Activated T-cell treated with anti-CD3 and anti-CD28 coated beads, Interleukin-2, amount 50 U/mL, for 48 hours (primary cell): ENCODE results near the gene PIK3IP1.
"Not testable (repeated sequence)": the region's sequence is repeated elsewhere in the genome, so short reads cannot be mapped to it uniquely, and the experiment has no call there.

ENCODE experiments used
- DNase-seq, 2 experiments: peaks; one replicate each; pipeline ENCODE4 v3.0.0-alpha.2; 2020

PIK3IP1 gene

DNA sequence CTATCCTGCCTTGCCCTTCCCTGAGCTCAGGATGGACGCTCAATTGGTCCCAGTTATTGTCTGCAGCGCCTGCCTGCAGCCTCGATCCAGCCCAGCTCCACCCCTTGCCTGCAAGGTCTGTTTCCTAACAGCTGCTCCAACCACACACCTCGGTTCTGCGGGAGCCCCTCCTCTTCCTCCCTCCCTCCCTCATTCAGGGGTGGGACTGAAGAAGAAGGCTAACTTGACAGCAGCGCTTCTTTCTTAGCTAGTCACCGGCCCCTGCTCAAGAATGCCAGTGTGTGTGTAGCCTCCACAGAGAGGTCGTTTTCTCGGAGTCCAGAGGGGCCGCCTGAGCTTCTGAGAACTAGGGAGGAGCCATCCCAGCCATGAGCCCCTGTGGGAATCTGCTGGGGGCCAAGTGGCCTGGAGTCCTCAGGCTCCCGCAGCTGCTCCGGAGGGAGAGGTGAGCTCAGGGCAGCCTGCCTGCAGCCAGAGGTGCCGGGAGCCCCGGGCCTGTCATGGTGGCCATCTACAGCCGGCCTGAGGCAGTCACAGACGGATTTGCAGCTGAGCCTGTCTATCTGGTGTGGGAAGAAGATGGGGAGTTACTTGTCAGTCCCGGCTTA lies 44.0 kb downstream of the PIK3IP1 start:
- peak; percentile 45 to 62 for DNase-seq

- no peak for DNase-seq
Measured at GRCh38 chr22:31247726-31248125, 44.6 kb downstream of the PIK3IP1 start.

GRCh38 chr22:31246687-31247086 lies 45.6 kb downstream of the PIK3IP1 start:
- DNase-seq = no peak

DNA sequence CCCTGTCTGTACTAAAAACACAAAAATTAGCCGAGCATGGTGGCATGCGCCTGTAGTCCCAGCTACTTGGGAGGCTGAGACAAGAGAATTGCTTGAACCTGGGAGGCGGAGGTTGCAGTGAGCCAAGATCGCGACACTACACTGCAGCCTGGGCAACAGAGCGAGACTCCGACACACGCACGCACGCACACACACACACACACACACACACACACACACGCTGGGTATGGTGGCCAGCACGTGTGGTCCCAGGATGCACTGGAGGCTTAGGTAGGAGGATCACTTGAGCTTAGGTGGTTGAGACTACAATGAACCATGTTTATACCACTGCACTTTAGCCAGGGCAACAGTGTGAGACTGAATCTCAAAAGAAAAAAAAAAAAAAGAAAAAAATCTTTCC lies 46.3 kb downstream of the PIK3IP1 start:
- DNase-seq = not testable (repeated sequence)

DNA sequence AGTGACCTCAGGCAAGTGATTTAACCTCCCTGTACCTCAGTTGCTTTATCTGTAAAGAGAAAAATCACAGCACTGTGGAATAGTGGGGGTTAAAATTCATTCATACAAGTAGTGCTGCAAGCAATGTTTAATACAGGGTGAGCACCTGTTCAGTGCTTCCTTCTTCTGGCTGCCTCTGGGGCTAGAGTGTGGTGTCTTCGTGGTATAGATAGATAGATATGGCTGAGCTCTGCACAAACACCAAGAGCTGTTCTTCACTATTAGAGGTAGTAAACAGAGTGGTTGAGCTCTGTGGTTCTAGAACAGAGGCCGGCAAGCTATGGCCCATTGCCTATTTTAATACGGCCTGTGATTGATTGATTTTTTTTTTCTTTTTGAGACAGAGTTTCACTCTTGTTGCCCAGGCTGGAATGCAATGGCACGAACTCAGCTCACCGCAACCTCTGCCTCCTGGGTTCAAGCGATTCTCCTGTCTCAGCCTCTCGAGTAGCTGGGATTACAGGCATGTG lies 47.3 kb downstream of the PIK3IP1 start:
- DNase-seq = no peak

GRCh38 chr22:31244046-31244942 lies 48.0 kb downstream of the PIK3IP1 start:
- no peak for DNase-seq

DNA sequence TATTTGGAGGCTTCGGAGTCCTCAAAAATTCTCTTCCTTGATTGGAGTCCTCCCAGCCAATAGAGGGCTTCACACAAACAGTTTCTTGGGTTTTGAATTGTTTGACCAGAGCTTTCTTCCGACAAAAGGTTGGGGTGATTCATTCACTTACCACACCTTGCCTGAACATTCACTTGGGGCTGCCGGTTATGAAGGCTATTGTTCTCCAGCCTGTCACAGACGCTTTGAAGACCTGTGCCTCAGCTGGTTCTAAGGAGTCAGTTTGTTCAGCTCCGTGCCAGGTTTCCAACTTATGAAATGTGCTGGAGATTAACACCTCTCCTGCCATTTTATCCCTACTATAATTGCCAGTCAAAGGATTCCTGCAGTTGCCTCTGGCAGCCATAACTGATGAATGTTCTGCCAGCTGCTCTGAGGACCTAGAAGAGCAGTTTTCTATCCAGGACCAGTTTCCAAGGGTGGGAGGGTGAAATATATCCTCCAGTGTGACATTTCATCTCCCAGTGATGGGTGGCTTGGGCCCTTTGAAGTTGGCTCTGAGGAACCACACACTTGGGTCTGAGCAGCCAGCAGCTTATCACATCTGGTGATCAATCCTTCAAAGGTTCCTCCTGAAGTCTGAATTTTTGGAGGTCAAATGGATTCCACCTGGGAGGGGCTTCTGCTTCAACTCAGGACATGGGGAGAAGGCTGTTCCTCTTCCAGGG lies 48.8 kb downstream of the PIK3IP1 start:
- DNase-seq = no peak

GRCh38 chr22:31241936-31242335 lies 50.4 kb downstream of the PIK3IP1 start:
- no peak for DNase-seq

GRCh38 chr22:31241200-31241599 lies 51.1 kb downstream of the PIK3IP1 start:
- no peak for DNase-seq

DNA sequence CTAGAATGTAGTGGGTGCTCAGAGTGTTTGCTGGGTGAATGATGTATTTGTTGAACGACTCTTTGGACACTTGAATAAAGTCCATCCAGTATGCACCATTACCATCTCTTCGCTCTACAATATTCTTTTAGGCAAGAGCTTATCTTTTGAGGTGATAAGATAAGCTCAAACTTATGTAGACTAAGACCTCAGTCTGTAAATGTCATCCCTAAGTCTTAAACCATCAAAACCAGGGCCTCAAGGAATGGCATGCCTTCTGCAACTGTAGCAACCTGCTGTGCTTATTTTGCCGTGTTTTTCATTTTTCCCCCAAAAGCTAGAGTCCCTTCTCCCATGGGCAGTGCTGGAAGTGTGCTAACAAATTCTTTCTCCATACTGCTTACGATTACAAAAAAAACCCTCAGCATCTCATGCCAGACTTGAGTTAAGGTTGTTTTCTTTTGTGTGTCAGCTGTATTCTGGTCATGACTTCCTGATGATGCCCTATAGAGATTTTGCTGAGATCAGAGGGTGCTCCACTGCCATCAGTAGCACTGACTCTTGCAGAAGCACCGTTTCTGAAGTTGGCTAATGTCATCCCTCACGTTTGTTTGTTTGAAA lies 52.4 kb downstream of the PIK3IP1 start:
- no peak for DNase-seq

DNA sequence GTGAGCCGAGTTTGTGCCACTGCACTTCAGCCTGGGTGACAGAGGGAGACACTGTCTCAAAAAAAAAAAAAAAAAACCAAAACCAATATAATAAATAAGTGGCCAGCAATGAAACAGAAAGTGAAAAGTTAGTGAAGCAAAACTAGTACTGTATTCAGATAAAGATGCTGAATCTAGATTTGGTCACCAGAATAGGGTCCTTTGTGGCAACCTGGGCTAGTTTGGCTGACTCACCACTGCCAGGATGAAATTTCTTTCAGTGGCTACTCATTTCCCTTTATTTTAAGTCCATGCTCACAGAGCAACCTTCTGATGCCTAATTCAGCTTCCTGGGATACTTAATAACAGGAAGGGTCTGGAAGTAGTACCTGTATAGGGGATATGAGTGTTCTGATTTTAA lies 54.2 kb downstream of the PIK3IP1 start:
- DNase-seq = no peak

GRCh38 chr22:31236044-31236443 lies 56.2 kb downstream of the PIK3IP1 start:
- not testable (repeated sequence) for DNase-seq

DNA sequence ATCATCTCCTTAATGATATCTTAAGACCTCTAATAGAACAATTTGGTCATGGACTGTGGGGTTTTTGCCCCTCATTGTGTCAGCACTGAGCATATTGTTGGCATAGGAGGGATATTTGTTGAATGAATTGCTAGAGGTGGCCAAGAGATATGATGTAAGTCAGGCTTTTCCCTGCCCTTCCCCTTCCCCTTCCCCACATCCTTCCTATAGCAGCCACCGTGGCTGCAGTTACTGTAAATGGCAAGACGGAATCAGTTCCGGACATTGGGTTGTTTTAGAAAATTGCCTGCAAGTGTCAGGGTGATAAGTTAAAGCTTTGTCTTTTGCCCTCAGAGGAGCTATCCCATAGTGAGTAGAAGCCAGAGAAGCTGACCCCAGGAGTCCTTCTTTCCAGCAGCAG lies 57.2 kb downstream of the PIK3IP1 start:
- DNase-seq = no peak

GRCh38 chr22:31233001-31233400 lies 59.3 kb downstream of the PIK3IP1 start:
- DNase-seq = no peak
